T47D (cell line): ENCODE measurements around the gene CAMKMT.

Experiments used
- DNase-seq, 2 experiments: peaks; one replicate each; pipeline versions ENCODE4 v3.0.0 to v3.0.0-alpha.2; 2011 to 2012; ENCODE audit warnings: low read depth in 1 of 2, low spot score in 1 of 2
- JUND ChIP-seq: IDR thresholded peaks from 2 replicates; pipeline ENCODE4 v1.6.1; 2012; ENCODE audit warnings: low read depth
- in situ Hi-C: cut with HindIII; loops from 2 replicates; pipeline ENCODE4 v1.10.0; 2016; ENCODE audit warnings: low sequenced_read_pairs, low pct_unique_long_range_greater_than_20kb

The CAMKMT gene

DNA sequence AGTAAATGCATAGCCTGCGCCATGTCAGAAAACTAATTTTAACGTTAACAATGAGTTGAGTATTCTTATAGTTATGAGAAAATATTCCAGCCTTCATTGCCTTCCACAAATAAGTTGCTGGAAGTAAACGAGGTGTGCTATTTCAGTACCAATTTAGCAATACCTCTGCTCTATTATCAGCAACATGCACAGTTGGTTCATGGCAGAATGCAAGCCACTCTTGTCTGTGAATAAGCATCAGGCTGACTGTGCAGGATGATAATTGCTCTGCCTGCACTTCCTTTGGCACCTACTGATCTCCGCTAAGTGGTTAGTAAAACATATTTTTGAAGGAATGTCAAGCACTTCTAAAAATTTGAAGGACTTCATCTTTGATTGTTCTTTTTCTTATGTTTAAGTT, 317.8 kb downstream of the CAMKMT start:
- in situ Hi-C loops: no loop called here
- DNase-seq: no peak
- no peak for TF ChIP-seq JUND

DNA sequence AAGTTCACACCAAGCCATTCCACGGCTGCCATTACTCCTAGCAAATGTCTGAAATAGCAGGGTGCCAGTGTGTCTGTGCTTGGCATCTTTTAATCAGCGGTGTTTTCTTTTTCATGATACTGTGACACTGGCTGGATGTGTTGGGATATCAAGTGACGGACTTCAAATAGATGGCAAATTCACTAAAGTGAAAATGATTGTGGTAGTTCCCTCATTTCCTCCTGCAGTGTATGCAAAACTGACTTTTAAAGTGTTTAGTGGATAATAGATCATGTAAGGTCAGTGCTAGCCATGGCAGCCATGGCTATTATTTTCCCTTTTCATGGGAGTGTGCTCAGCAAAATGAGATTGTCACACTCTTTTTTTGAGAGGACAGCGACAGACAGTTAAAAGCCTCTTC, 318.2 kb downstream of the CAMKMT start:
- no peak for TF ChIP-seq JUND
- DNase-seq: no peak
- in situ Hi-C loops: no loop called here

DNA sequence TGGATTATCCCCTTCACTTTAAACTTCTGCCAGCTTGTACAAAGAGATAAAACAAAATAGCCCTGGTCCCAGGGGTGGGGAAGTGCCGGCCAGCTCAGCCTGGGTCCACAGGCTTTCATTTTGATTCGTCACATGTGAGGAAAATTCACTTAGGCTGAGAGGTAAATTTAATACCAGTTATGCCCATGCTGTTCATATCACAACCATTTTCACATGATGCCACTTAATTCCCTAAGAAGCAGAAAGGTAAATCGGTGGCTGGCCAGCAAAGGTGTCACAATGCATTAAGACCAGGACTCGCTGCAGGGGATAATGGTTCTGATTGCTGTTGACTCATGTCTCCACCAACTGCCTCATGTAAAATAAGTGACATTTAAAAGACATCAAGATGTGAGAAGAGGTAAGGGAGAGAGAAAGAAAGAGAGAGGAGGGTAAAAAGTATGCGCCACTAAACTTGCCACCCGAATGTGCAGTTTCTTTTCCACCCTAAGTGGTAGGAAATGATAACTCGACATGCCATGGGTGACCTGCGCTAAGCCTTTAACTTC, 318.8 kb downstream of the CAMKMT start:
- no peak for DNase-seq
- in situ Hi-C loops: no loop called here
- no peak for TF ChIP-seq JUND

DNA sequence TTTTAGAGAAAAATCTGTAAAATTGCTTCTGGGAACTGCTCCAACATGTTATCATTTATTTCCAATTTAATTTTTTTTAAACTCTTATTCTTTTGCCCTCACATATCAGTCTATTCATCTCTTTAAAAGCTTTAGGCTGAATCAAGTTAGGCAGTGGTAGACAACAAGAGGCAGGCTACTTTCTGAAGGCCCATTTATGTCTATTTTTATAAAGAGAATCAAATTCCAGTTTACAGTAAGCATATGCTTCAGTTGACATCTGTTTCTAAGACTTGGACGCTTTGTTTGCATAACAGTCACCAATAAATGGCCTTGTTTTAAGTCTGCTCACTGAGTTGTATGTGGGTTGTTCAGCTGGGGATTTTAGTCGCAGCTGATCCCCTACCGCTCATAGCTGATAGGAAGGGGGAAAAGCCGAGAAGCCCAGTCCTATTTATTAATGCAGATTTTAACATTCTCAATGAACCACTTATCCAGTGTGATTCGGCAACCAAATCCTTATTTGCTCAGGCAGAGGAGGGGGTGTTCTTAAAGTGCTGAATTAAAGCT, 319.3 kb downstream of the CAMKMT start:
- TF ChIP-seq JUND: no peak
- DNase-seq: no peak
- in situ Hi-C loops: no loop called here

DNA sequence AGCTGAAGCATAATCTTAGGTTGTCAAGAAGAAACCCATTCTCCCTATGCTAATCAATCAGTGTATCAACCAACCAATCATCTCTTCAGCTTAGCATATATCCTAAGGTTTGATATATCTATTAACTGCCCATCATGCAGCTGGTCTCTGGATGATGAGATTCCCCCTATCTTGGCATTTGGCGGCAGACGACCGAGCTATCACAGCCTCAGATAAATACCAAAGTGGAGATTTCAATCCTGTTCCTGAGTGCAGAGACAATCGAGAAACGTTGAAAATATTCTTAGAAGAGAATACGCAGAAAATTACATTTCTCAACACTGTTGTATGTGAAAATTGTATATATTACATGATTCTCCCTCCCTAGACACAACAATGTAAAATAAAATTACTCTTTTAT, 320.7 kb downstream of the CAMKMT start:
- DNase-seq: no peak
- TF ChIP-seq JUND: no peak
- in situ Hi-C loops: no loop called here

DNA sequence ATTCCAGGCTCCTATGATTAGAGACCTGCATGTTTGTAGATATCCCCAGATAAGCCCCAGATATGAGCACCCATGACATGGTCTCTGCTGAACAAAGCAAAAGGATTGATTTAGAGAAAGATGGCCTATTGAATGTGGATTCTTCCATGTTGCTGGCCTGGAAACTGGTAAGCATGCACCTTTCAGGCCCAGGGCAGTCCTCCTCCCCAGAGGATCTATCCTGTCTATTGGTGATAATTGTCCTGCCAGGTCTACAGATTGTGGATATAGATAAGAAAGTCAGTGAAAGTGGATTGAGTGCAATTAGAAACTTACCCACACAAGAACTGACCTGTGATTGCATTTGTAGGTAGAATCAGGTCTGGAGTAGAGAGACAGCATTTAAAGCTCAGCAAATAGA, 322.8 kb downstream of the CAMKMT start:
- in situ Hi-C loops: no loop called here
- no peak for DNase-seq
- TF ChIP-seq JUND: no peak

DNA sequence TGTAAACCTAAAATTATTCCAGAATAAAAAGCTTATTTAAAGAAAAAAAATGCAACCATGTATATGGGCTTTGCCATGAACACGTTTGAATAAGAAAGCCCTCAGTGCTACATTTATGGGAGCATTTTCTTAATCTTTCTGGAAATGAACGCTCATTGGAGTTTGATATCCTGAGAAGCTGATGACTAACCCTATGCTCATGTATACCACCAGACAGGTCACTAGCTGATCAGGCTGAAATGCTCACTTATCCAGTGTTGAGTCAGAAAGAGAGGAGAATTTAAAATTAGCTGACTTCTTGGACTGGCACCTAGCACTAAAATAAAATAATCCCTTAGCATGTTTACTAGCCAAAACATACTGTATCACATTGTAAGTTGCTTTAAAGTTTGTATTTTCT, 324.8 kb downstream of the CAMKMT start:
- in situ Hi-C loops: no loop called here
- TF ChIP-seq JUND: no peak
- no peak for DNase-seq

DNA sequence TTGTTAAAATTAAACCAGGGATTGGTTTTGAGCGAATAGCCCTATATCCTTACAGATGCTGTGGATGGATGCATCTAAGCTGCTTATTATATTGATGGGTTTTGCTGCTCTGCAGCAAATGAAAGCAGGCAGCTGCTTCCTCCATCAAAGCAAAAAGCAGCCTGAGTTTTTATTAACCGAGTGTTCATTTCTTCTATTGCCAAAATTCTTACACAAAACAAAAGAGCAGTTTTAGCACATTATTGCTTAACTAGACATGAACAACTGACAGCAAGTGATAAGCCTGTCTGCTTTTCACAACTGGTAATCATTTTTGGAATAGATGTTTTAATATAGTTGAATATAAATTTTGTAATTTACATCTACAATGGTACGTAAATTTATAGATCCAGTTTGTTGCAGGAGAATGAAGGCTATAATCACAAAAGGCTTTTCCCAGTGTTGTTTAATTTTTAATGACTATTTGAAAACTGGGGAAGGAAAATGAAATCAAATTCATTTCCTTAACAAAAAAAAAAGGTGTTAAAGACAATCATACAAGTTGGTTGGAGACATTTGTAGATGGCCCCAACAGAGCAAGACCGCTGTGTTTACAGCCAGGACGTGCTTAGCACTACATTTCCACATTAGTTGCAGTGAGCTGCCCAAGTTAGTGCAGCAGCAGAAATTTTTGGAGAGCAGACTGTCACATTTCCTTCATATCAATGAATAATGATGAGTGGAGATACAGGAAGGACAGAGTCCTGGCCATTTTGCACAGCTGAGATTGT, 326.1 kb downstream of the CAMKMT start:
- no peak for DNase-seq
- in situ Hi-C loops: no loop called here
- no peak for TF ChIP-seq JUND

DNA sequence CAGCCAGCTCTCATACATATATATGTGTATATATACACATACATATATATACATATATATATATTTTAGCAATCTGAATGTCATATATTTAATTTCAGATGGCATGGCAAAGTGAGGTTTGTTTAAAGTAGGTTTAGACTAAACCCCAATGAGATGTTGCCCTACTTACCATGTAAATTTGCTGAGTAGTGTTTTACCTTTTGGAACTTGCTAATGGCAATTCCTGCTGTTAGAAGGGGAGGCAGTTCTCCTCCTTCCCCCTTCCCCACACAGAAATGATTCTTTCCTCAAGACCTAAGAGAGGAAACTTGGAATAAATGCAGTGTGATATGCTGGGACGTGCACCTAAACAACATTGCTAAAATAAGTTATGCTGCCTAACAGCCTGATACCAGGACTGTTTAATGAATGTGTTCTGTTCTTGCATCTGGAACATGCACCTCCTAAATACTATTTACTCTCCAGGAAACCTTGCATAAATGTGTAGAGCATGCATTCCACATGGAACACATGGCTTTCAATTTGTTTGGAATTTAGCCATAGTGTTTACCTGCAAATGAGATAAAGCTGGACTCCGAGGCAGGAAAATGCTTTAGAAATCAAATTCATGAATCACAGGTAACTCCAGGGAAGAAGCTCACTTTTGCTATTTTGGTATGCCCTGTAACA, 326.8 kb downstream of the CAMKMT start:
- in situ Hi-C loops: no loop called here
- DNase-seq: no peak
- TF ChIP-seq JUND: no peak

DNA sequence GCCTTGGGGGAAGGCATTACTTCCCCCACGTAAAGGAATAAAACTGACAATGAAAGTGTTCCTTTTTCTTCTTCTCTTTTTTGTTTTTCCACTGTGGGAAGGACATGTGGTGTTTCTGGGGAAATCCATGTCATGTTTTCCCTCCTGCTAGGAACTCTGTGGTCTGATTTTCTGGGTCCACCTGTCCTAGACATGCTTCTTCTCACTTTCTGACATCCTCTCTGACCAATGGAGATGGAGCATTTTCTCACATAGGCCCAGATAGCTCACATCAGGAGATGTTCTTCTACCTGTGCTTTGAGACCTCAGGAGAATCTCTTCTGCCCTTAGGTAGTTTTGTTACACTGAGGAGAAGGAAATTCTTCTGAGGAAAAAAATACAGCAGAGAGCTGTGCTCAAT, 327.8 kb downstream of the CAMKMT start:
- TF ChIP-seq JUND: no peak
- in situ Hi-C loops: no loop called here
- no peak for DNase-seq

DNA sequence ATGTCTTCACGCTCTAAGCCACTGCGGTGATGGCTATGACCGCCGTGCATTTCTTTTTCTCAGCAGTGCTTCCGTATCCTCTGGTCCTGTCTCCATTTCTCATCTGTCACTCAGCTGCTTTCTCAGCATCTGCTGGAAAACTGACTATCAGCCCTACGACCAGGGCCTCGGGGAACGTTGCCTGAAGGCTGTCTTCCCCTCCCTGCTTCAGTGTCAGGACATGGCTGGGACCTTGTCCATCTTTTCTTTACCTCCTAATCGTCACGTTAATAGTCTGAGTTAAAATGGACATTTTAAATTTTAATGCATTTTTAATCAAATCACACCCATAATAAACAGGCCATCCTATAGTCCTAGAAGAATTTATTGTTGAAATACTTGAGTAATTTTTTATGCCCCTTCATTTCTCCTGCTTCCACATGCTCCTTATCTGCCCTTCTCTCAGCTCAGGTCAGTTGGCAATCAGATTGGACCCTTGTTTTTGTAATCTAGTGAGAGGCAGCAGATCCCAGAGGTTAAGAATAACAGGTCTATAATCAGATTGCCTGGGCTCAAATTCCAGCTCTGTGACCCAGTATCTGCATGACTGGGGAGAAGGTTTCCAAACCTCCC, 329.5 kb downstream of the CAMKMT start:
- no peak for DNase-seq
- no peak for TF ChIP-seq JUND
- in situ Hi-C loops: no loop called here

DNA sequence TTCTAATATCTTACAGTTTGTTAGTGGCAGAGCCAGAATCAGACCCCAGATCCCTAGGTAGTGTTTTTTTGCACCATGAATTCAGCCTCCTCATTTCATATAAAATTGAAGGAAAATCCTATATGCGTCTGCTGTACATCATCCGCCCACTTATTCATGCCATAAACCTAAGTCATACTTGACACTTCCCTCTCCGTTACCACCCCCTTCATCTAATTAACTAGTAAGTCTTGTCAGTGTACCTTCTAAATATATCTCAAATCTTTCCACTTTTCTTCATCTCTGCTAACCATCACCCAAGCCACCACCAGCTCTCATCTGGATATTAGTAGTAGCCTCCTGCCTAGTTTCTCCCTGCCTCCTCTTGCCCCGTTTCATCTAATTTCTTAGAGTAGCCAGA, 331.1 kb downstream of the CAMKMT start:
- no peak for TF ChIP-seq JUND
- in situ Hi-C loops: no loop called here
- no peak for DNase-seq

DNA sequence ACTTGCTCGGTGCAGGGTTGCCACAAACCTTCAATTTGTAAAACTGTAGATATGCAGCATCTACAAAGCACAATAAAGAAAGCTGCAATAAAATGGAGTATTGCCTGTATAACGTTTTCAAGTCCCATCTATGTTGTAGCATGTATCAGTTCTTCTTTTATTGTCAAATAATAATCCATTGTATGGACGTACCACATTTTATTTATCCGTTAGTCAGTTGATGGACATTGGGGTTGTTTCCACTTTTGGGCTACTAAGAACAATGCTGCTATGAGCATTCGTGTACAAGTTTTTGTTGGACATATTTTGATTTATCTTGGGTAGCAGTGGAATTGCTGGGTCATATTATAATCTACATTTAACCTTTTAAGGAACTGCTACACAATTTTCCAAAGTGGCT, 339.1 kb downstream of the CAMKMT start:
- in situ Hi-C loops: no loop called here
- DNase-seq: no peak
- no peak for TF ChIP-seq JUND
